Measurements from ENCODE around the gene HPD.
"Not testable (repeated sequence)": the region's sequence is repeated elsewhere in the genome, so short reads cannot be mapped to it uniquely, and the experiment has no call there.

DNA sequence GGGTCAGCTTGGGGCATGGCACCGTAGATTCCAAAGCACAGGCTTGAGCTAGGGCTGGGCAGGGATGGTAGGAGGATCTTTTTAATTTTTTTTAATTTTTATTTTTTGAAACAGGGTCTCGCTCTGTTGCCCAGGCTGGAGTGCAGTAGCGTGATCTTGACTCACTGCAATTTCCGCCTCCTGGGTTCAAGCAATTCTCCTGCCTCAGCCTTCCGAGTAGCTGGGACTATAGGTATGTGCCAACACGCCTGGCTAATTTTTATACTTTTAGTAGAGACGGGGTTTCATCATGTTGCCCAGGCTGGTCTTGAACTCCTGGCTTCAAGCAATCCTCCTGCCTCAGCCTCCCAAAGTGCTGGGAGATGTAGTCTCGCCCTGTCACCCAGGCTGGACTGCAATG lies 67.9 kb downstream of the HPD start:
- TF ChIP-seq, protein P1, sequence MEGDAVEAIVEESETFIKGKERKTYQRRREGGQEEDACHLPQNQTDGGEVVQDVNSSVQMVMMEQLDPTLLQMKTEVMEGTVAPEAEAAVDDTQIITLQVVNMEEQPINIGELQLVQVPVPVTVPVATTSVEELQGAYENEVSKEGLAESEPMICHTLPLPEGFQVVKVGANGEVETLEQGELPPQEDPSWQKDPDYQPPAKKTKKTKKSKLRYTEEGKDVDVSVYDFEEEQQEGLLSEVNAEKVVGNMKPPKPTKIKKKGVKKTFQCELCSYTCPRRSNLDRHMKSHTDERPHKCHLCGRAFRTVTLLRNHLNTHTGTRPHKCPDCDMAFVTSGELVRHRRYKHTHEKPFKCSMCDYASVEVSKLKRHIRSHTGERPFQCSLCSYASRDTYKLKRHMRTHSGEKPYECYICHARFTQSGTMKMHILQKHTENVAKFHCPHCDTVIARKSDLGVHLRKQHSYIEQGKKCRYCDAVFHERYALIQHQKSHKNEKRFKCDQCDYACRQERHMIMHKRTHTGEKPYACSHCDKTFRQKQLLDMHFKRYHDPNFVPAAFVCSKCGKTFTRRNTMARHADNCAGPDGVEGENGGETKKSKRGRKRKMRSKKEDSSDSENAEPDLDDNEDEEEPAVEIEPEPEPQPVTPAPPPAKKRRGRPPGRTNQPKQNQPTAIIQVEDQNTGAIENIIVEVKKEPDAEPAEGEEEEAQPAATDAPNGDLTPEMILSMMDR (IDR thresholded peaks at IDR 0.05; ENCODE audit: low read depth, low read length): not testable (repeated sequence)
- not testable (repeated sequence) for TF ChIP-seq POLR2A (IDR thresholded peaks at IDR 0.05; ENCODE audit: extremely low read depth, insufficient read length)
